ENCODE data around the gene FRMD5.

GRCh38 chr15:43922021-43922420 lies 273.1 kb downstream of the FRMD5 start:
- TF ChIP-seq CTCF (IDR thresholded peaks at IDR 0.05; ENCODE audit: insufficient read depth, low read length, poor library complexity, severe bottlenecking), result no peak
- no peak for TF ChIP-seq EZH2phosphoT487 (conservative IDR thresholded peaks at IDR 0.05; ENCODE audit: low read length)
